T-helper 9 cell (primary cell): ENCODE data around the gene IL36B.

Experiments
- DNase-seq: peaks from one replicate; pipeline ENCODE4 v3.0.0-alpha.2; 2020

IL36B gene

DNA sequence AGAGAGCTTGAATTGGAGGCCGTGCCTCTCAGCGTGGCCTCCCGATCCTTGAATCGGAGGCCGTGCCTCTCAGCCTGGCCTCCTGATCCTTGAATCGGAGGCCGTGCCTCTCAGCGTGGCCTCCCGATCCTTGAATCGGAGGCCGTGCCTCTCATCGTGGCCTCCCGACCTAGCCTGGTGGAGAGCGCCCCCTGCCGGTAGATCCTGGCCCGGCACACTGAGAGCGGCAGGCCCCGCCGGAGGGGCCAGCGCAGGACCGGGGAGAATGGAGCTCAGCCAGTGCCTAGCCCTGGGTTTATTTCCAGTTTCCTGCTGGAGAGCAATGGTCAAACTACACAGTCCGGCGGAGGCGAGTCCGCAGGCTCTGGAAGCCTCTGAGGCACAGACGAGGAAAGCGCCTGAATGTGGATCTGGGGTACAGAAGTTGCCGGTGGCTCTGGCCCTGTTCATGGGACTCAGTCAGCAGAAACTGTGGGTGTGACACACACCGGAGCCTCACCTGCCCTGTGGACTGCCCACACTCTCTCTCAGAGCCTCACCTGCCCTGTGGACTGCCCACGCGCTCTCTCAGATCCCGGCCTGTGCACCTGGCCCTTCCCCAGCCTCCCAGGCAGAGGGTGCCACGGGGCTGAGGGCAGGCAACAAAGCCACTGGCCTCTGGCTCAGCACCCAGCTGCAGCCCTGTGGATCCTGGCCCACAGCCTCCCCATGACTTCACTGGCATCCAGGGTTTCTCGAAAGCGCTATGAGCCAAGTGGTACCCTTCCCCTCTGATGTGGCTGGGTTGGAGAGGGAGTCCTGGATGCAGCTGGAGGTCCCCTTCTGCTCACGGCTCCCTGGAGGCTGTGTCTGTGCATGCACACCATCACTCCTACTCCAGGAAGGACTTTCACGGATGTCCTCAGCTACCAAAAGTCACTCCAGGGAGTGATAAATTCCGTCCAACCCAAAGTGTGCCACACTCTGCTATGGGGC lies 1.5 kb downstream of the IL36B start:
- no peak for DNase-seq

DNA sequence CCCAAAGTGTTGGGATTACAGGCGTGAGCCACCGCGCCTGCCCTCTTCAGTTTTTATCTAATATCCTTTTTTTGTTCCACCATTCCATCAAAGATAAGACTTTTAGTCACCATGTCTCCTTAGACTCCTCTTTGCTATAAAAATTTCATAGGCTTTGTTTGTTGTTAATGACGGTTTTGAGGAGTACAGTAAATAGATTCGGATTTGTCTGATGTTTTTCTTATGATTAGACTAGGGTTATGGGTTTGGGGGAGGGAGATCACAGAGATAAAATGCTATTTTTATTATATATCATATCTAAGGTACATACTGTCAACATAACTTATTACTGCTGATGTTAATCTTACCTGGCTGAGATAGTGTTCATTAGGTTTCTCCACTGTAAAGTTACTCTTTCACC lies 6.2 kb downstream of the IL36B start:
- DNase-seq: no peak

DNA sequence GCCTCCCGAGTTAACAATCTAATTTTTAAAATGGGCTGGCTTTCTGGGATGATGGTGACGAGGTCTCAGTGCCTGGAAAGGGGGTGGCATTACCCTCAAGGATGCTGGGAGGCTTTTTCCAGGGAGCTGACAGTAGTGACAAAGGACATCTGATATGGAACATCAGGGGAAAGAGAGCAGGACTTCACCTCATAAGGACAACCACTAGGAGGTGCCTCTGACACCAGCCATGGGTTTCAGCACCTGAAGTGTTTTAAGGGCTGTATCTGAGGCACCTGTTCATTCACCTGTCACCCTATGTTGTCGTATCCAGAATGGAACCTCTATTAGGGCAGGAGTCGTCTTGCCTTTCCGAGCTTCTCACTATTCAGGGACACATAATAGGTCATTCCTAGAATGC lies 10.8 kb downstream of the IL36B start:
- no peak for DNase-seq

DNA sequence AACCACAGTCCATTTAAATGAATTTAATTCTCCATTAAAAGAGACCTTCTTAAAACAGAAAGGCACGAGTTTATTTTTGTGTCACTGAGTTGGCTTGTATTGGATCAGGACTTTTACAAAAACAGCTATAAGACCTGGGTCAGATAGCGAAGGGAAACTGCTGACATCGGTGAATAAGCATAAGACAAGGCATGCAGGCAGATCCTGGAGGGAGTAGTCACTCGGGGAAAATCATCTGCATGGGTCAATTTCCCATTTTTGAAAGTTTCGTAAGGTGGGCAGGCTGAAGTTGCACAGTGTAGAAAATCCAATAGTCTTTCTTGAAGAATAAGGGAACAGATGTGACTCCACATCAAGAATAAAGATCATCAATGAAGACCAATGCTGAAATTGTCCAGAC lies 12.9 kb downstream of the IL36B start:
- DNase-seq: no peak

DNA sequence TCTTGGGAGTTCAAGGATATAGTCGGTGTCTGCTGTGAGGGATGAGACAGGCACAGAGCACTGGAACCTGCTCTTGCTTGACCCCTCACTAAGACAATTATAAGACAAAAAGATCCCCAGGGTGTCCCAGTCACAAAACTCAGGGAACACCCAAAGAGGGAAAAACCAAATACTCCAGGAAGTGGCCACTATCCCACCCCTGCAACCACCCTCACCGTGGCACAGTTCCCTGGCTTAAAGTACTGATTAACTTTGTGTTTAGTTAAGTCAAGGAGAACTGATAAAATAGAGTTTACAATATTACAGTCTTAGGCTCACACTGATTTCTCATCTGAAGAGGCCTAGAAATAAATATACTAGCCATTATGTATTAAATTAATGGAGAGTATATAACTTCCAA lies 13.5 kb downstream of the IL36B start:
- DNase-seq: no peak

DNA sequence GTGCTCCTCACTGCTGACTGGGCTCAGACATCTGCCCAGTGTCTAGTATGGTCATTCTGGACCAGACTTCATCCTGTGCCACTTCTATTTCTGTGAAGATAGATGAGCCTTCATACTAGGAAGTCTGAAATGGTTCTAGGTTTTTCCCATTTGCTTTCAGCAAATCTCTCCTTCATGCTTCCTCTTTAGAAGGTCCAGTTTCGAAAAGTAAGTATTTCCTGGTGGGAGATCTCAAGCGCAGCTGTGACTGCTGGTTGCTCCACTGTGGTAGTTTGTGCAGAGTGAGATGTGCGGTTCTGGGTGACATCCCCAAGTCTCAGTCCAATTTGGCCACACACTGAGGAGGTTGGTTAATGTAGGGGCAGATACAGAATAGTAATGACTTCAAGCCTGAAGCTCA lies 14.4 kb downstream of the IL36B start:
- no peak for DNase-seq

DNA sequence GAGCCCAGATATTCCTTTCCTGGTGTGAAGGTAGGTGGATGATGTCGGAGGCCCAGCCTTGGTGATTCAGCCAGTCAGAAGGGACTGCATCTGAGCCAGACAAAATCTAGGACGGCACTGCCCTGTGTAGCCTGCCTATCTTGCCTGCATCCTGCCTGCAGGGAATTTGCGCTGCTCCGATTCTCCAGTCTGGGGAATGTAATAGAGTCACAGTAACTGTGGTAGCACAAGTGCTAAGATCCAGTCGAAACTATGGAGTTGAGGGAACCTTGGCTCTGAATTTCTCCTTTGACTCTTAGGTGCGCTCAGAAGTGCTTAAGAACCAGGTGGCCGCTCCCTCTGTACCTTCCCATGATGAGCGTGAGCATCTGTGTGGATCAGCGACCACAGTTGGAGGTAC lies 15.9 kb downstream of the IL36B start:
- DNase-seq: no peak

DNA sequence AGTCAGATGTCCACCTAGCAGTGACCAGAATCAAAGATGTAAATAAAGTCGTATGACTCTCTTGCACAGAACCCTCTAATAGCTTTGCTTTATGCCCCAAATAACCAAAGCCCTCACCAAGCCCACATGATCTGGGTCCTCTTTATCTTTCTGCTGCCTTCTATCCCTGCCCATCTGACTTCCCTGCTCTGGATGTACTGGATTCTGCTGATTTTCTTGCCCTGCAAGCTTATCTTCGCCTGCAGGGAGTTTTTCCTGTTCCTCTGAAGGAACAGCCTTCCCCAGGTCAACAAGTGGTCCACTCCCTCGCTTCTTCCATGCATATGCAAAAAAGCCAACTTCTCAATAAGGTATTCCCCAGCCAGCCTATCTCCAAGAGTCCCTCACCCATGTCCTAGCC lies 18.7 kb downstream of the IL36B start:
- DNase-seq: no peak

DNA sequence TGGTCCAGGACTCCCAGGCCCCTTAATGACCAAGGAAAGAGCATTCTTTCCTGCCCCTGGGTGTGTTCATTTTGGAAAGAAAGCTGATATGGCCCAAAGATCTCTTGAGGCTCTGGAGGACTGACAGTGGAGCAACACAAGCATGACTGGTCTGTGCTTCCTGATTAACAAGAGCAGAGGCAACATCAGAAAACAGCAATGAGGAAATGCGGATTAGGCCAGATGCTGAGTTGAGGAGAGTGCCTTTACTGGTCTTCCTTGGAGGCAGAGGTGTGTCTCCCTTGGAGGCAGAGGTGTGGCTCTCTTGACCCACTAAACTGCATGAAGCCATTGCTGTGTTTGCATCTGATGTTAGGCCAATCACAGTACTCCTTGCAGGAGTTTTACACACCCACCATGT lies 19.9 kb downstream of the IL36B start:
- no peak for DNase-seq

DNA sequence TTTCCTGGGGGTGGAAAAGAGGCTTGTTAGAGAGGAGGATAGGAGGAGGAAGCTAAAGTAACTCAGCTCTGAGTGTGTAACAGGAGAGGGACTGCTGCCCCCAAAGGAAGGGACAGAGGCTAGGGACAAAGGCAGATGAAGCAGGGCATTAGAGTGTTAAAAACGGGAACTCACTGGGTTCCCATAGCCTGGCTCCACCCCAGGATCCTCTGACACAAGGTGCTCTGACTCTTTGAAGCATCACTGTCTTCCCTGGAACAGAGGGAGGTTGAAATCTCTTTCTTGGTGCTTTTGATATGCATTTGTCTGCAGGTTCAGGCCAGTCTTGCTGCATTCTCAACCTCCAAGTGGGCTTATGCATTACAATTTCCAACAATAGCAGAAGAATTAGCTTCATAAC lies 24.6 kb downstream of the IL36B start:
- DNase-seq: no peak

DNA sequence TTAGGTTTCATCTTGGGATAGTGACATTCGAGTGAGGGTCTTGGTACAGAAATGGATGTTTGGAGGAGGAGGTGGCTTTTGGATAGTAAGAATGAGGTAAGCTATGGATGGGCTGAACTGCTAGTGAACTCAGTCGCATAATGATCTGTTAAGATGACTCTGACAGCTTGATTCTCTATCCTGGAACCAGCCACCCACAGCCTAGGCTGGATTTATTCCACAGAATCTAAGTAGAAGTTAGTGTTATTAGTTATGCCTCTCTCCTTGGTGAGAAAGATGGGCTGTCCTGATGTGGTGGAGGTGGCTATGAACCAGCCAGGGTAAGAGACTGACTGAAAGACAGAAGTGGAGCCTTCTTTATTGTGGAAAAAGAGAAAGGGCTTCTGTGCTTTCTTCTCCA lies 25.0 kb downstream of the IL36B start:
- no peak for DNase-seq

DNA sequence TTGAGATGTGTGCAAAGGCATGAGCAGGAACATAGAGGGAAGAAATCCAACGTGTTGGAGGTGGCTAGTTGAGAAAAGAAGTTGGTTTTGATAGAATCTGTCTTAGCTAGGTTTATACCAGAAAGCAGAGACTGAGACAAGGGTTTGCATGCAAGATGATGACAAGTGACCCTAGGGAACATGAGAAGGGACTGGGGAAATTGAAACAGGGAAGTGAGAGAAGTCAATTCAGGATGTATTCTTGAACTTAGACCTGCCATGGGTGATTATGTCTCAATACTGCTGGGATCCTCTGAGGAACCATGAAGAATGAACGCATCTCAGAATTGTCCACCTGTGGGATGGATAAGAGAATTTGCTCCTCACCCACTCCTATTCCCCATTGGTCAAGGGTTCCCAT lies 26.9 kb downstream of the IL36B start:
- DNase-seq: no peak

DNA sequence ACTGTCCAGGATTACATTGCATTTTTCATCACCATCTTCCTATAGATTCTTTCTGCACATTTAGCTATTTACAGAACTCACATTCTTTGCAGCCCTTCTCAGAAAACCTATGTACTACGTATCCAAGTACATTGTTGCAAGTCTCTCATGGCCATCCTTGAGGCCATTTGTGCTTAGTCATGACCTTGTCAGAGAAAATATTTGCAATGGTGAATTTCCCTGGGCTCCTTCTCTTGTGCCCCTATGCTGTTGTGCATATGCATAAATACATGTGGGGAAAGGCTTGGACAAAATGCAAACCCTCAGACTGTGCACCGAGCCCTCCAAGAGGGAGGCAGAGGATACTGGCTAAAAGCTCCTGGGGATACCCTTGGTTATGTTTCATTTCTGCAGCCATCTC lies 27.9 kb downstream of the IL36B start:
- no peak for DNase-seq

DNA sequence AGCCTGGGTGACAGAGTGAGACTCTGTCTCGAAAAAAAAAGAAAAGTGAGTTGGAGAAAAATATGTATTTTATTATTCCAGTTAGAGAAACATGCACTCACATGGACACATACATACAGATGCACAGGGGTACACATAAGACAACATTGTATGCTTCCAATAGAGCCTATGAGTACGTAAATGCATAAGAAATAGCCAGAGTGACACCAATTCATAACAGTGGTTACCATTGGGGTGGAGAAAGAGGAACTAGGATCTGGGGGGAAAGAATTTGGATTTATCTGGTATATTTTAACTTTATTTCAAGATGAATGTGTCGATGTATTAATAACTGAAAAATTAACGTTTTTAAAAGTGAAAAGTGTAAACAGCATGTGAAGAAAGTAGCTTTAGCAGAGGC lies 31.4 kb downstream of the IL36B start:
- DNase-seq: no peak

DNA sequence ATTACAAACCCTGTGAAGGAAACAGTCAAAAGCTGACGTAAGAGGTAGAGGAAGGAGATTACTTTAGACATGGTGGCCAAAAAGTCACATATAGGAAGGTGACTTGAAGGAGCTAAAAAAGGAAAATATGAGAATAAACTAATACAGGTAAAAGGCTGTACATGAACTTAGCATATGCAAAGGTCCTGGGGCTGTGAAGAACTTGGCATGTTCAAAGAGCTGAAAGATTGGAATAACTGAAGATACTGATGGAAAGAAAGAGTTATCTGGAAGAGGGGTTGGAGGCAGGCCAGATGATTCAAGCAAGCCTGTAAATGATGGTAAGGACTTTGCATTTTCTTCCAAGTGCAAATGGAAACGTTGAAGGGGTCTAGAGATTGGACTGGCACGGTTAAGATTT lies 34.2 kb downstream of the IL36B start:
- no peak for DNase-seq

DNA sequence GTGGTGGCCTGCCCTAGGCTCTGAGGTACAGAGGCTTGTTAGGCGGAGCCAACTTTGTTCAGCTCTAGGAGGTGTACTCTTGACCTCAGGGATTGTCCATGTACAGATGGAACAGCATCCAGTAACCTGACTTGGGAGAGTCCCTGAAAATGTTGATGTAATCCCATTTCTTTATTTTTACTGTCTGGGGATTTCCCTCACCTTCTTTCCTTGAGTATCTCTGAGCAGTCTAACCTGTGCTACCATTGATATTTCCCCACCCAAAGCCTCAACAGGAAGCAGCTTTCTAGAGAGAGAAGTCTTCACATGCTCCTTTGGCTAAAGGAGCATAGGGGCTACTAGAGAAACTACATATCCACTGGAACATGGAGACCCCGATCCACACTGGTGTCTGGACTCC lies 37.0 kb downstream of the IL36B start:
- DNase-seq: no peak

DNA sequence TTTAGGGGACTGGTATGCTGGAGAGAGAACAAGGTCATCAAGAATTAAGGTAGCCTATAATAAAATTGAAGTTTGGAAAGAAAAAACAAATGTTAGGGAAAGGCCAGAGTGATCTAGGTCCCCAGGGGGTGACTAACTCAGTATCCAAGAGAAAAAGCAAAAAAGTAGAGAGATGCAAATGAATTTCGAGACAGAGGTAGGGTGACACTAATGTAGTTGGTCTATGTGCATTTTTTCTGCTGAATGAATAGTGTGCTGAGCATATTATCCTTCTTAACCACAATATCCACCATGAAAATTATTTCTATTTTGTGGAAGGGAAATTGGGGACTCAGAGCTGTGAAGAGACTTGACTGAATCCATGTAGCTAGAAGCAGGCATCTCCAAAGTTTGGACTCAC lies 37.6 kb downstream of the IL36B start:
- no peak for DNase-seq

DNA sequence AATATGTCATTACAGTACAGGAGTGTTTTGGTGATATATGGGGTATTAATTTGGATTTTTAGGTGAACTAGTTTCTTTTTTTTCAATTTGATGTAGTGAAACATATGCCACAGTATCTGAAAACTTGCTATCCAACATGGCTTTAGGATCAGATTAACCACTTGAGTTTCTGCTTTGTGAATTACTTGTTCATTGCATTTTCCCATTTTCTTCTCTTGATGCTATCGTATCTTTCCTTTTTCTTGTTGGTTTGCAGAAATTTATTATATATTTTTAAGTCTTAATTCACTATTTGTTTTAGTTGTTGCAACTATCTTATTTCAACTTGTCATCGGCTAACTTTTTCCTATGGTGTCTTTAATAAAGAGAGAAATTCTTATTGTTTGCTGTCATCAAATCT lies 38.6 kb downstream of the IL36B start:
- no peak for DNase-seq

DNA sequence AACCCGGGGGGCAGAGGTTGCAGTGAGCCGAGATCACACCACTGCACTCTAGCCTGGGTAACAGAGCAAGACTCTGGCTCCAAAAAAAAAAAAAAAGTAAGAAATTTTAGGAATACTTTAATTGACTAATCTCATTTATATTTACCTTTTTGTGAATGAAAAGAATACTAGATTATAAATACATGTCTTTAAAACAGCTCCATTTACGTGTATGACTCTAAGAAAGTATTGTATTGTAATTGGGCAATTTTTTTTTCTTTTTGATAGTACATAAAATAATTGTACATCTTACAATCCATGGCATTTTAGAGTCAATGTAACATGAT lies 39.4 kb downstream of the IL36B start:
- DNase-seq: no peak

DNA sequence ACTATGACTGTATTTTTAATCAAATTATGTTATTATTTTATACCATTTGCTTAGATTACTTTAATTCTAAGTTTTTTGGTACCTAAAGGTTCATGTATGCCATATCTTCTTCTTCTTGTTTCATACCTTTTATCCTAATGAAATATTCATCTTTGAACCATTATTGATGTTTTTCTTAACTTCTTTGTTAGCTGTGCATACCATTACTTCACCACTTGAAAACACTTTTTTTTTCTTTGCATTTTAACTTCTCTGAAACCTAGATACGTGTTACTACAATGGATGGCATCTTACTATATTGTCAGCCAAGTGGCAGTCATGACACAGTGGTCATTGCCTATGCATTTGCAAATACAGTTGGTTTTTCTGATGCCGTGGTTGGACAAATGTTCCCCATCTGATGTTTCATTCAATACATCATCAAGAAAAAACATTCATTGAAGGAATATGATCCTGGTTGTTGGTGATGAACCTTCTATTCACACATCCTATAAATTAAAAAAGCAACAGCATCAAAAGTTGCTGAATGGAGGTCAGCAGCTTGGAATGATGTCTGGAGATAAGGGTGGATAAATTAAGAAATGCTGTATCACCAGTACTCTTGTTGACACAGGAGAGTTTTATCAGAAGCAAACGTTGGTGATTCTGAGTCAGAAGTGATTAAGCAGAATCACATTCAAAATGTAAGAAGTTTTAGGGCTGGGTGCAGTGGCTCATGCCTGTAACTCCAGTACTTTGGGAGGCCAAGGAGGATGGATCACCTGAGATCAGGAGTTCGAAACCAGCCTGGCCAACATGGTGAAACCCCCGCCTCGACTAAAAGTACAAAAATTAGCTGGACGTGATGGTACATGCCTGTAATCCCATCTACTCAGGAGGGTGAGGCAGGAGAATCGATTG lies 40.0 kb downstream of the IL36B start:
- no peak for DNase-seq

DNA sequence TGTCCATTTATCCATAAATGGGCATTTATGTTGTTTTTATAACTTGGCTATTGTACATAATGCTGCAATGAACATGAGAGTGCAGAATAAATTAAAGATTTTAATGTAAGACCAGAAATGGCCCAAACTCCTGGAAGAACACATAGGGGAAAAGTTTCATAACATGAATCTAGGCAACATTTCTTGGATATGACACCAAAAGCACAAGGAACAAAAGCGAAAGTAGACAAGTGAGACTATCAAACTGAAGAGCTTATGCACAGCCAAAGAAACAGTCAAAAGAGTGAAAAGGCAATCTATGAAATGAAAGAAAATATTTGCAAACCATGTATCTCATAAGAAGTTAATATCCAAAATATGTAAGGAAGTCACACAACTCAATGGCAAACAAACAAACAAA lies 41.6 kb downstream of the IL36B start:
- no peak for DNase-seq

DNA sequence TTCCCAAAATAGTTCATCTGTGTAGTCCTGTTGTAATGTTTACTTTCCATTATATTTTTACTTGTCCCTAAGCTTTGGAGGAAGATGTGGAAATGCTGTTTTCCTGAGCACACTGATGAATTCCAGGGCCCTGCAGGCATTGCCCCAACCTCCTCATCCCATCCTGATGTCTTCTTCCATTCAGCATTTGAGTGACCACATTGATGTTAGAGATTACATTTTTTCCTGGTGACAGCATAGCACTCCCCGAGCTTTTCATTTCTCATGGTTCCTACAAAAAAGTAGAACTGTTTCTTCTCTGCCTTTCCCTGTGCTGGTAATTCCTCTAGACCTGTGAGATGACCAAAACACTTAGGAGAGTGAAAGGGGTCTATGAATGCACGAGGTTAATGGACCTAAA lies 42.6 kb downstream of the IL36B start:
- DNase-seq: no peak

DNA sequence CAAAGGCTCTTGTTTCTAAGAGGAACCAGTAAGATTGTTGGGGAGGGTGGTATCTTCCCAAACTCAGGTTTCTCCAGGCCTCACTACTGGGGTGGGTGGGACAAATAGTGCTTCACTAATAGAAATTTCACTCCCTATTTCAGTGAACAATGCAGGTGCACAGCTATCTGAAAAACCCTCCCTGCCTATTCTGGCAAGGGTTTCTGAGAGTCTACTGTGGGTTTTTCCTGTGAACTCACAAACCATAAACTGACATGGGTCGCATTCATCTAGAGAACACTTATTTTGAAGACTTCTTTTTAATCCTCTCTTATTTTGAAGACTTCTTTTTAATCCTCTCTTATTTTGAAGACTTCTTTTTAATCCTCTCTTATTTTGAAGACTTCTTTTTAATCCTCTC lies 43.0 kb downstream of the IL36B start:
- no peak for DNase-seq

DNA sequence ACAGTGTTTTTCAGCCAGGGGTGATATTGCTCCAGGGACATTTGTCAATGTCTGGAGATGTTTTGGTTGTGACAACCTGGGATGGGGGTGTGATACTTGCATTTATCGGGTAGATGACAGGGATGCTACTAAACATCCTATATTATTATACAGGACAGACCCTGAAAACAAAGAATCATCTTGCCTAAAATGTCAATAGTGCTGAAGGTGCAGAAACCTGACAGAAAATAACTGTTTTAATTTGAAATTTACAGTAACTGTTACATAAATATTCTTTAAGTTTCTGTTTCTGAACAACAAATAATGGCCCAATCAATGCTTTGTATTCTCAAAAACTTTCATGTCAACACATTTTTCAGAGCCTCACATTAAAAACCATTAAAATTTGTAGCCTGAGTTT lies 45.4 kb downstream of the IL36B start:
- no peak for DNase-seq
